NCI-H748 treated with DMSO at 0.1 percent for 48 hours (cell line): ENCODE results near the gene CCHCR1.
"Not testable (repeated sequence)": the region's sequence is repeated elsewhere in the genome, so short reads cannot be mapped to it uniquely, and the experiment has no call there.

Experiments
- DNase-seq: peaks from one replicate; lab custom pipeline; 2025; lab: John Stamatoyannopoulos, UW

CCHCR1 gene

GRCh38 chr6:31180500-31180899, 22.9 kb upstream of the CCHCR1 start:
- no peak for DNase-seq

GRCh38 chr6:31179896-31180295, 22.3 kb upstream of the CCHCR1 start:
- DNase-seq, result no peak

- DNase-seq, result no peak
These were observed 21.4 kb upstream of the CCHCR1 start for GRCh38 chr6:31179042-31179386.

- DNase-seq, result no peak
These were observed 20.8 kb upstream of the CCHCR1 start for GRCh38 chr6:31178143-31179041.

GRCh38 chr6:31175971-31176370, 18.4 kb upstream of the CCHCR1 start:
- DNase-seq, result no peak

- DNase-seq, result no peak
These were observed 16.8 kb upstream of the CCHCR1 start for GRCh38 chr6:31174378-31174777.

- no peak for DNase-seq
These were observed 15.8 kb upstream of the CCHCR1 start for GRCh38 chr6:31173406-31173805.

GRCh38 chr6:31172973-31173384, 15.4 kb upstream of the CCHCR1 start:
- no peak for DNase-seq

GRCh38 chr6:31171931-31172905, 14.6 kb upstream of the CCHCR1 start:
- DNase-seq, result no peak

- DNase-seq, result no peak
These were observed 13.5 kb upstream of the CCHCR1 start for GRCh38 chr6:31170987-31171671.

GRCh38 chr6:31170600-31170881, 12.9 kb upstream of the CCHCR1 start, which contains the start of gene POU5F1:
Gene POU5F1 (minus strand): TSS chr6:31170682. CDS start chr6:31170620, 62 bp downstream.
- no peak for DNase-seq

- not testable (repeated sequence) for DNase-seq
These were observed 12.4 kb upstream of the CCHCR1 start for GRCh38 chr6:31169858-31170599.

- no peak for DNase-seq
These were observed 11.7 kb upstream of the CCHCR1 start for GRCh38 chr6:31169123-31169857.

- no peak for DNase-seq
These were observed 11.0 kb upstream of the CCHCR1 start for GRCh38 chr6:31168606-31169005.

GRCh38 chr6:31165986-31166385, 8.4 kb upstream of the CCHCR1 start:
- DNase-seq, result no peak

GRCh38 chr6:31165064-31165832, 7.6 kb upstream of the CCHCR1 start:
- not testable (repeated sequence) for DNase-seq

- DNase-seq, result not testable (repeated sequence)
These were observed 7.0 kb upstream of the CCHCR1 start for GRCh38 chr6:31164475-31165063.

GRCh38 chr6:31163922-31164321, 6.3 kb upstream of the CCHCR1 start:
- DNase-seq, result no peak

- DNase-seq, result no peak
These were observed 5.0 kb upstream of the CCHCR1 start for GRCh38 chr6:31162463-31163165.
